Activated naive CD8-positive, alpha-beta T cell treated with anti-CD3 and anti-CD28 coated beads for 36 hours (primary cell): ENCODE measurements around the gene THOP1. TPM values are rescaled to one million over a fixed set of nuclear protein-coding genes. Genes with fewer than 3 reads are reported as not detected.

Experiments
- DNase-seq: peaks from one replicate; pipeline ENCODE4 v3.0.0; 2021
- H3K27ac Mint-ChIP-seq: one replicate; pipeline ENCODE4 v1.8.0; 2022; ENCODE audit warnings: mild to moderate bottlenecking, moderate library complexity, mixed read lengths
- H3K27me3 Mint-ChIP-seq: one replicate; pipeline ENCODE4 v1.8.0; 2022; ENCODE audit warnings: mild to moderate bottlenecking, mixed read lengths
- H3K36me3 Mint-ChIP-seq: one replicate; pipeline ENCODE4 v1.8.0; 2021; ENCODE audit warnings: mild to moderate bottlenecking, mixed read lengths
- H3K4me1 Mint-ChIP-seq: one replicate; pipeline ENCODE4 v1.8.0; 2021; ENCODE audit warnings: mixed read lengths
- H3K4me3 Mint-ChIP-seq: one replicate; pipeline ENCODE4 v1.8.0; 2022; ENCODE audit warnings: mild to moderate bottlenecking, moderate library complexity, mixed read lengths
- H3K9me3 Mint-ChIP-seq: one replicate; pipeline ENCODE4 v1.8.0; 2022; ENCODE audit warnings: mixed read lengths
- total RNA-seq, 2 experiments: library from RNA; stranded (reverse); gene quantifications; one replicate each; pipeline ENCODE4 v1.2.3, GENCODE V29; 2021

Gene THOP1
- total RNA-seq, 2 experiments from 2014 or later, result 164 to 170 TPM

DNA sequence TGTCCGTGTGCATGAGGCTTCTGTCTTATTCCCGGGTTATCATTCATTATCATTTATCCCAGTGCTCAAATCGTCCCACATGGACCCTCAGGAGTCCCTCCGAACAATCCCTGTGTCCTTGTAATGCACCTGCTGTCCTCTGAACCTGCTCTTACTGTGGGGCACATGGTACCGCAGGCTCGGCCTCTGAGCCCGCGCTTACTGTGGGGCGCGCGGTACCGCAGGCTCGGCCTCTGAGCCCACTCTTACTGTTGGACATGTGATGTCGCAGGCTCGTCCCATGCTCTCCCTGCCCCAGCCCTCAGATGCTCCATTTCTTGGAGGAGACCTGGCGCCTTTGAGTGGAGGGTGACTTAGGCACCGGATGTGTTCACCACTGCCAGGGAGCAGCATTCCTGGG, 17.5 kb downstream of the THOP1 start:
- peaks cover 16% of the 10 kb centered on the region for H3K36me3 Mint-ChIP-seq

DNA sequence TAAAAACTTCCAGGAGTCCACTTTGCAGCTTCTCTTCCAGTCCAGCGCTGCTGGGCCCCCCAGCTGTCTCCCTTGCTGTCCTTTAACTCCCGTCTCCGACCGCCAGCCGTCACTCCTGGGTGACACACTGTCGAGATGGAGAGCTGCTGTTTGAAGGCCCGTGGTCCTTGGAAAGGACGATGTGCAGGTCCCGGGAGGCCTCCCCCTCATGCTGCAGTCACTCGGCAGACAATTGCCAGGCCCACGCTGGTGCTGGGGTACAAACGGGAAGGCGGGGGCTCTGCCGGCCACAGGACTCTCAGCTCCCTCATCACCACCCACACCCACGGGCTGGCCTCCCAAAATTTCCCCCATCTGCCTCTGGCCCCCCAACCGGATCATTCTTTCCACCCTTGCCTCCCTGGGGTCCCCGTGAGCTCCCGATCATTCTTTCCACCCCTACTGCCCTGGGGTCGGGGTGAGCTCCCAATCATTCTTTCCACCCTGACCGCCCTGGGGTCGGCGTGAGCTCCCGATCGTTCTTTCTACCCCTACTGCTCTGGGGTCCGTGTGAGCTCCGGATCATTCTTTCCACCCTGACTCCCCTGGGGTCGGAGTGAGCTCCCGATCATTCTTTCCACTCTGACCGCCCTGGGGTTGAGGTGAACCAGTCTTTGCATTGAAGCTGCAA, 18.3 kb downstream of the THOP1 start:
- H3K27ac Mint-ChIP-seq, result peak overlapping the region; percentile 25
- H3K4me3 Mint-ChIP-seq, result no peak overlapping the region
- no peaks in the 10 kb centered on the region for H3K27me3 Mint-ChIP-seq
- H3K36me3 Mint-ChIP-seq, result peaks cover 17% of the 10 kb centered on the region
- no peaks in the 10 kb centered on the region for H3K9me3 Mint-ChIP-seq
- H3K4me1 Mint-ChIP-seq, result peaks cover 2% of the 10 kb centered on the region
- DNase-seq, result no peak

More for the DNA sequence above, 17.5 kb downstream of the THOP1 start:
- Mint-ChIP-seq H3K27me3 (no peaks in the 10 kb centered on the region), H3K4me1 (peaks cover 2% of the 10 kb centered on the region), H3K27ac (no peak overlapping the region), H3K9me3 (no peaks in the 10 kb centered on the region), H3K4me3 (no peak overlapping the region)
- DNase-seq, result no peak

DNA sequence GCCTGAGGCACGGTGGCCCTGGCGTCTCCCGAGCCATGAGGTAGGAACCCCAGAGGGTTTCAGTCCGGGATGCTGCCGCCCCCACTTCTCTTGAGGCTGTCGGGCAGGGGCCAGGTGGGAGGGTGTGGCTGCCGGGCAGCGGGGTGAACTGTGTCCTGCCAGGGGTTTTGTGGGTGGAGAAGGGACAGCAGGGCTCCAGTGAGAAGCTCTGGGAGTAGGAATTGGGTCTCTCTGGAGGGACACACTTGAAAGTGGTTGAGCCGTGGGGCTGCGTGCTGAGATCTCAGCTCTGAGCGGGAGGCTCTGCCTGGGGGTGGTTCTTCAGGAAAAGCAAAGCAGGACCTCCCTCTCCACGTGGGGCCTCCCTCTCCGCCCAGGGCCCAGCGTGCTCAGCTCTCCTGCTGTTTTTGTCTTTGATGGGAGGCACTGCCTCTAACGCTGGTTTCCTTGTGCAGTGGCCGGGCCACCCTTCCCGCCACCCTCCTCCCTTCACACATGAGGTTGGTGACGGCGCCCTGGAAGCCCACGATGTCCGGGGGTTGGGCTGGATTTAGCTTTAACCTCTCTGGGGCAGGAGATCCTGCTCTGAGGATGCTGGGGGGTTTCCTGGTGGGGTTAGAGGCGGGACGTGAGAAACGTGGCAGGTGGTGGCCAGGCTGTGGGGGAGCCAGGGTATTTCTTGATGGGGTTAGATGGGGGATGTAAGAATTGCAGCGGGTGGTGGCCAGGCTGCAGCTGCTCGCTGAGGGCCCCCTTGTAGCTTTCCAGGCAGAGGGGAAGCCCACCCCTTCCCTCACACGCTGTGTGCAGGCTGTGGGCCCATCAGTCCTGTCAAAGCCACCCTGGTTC, 19.1 kb downstream of the THOP1 start:
- H3K4me1 Mint-ChIP-seq, result peaks cover 2% of the 10 kb centered on the region
- no peak overlapping the region for H3K4me3 Mint-ChIP-seq
- no peak for DNase-seq
- H3K27me3 Mint-ChIP-seq, result no peaks in the 10 kb centered on the region
- peak overlapping the region; percentile 25 for H3K27ac Mint-ChIP-seq
- peaks cover 22% of the 10 kb centered on the region for H3K36me3 Mint-ChIP-seq
- no peaks in the 10 kb centered on the region for H3K9me3 Mint-ChIP-seq

DNA sequence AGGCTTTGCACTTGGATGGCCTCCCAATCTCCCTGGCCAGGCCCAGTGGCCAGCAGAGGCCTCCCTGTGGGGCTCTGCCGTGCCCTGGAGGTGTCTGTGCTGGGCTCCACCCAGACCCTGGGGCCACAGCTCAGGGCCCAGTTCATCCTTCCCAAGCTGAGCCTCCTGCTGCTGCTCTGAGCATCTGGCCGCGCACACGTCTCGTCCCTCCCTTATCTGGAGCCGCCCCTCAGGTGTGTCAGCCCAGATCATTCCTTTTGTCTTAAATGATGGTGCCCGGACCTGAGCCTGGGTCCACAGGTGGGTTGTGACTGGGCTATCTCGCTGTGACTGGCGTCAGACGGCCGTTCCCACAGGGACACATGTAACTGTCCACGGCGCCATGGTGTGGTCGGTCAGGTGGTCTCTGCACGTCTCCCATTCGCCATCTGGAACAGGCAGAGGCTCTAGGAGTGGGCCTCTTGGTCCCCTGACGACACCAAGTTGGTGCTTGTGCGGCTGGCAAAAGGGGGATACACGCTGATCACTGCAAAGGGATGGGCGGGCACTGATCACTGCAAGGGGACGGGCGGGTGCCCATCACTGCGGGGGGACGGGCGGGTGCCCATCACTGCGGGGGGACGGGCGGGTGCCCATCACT, 20.1 kb downstream of the THOP1 start:
- Mint-ChIP-seq H3K4me3 (no peak overlapping the region), H3K36me3 (peaks cover 22% of the 10 kb centered on the region), H3K27me3 (no peaks in the 10 kb centered on the region), H3K27ac (no peak overlapping the region), H3K4me1 (peaks cover 2% of the 10 kb centered on the region), H3K9me3 (no peaks in the 10 kb centered on the region)
- DNase-seq, result no peak

DNA sequence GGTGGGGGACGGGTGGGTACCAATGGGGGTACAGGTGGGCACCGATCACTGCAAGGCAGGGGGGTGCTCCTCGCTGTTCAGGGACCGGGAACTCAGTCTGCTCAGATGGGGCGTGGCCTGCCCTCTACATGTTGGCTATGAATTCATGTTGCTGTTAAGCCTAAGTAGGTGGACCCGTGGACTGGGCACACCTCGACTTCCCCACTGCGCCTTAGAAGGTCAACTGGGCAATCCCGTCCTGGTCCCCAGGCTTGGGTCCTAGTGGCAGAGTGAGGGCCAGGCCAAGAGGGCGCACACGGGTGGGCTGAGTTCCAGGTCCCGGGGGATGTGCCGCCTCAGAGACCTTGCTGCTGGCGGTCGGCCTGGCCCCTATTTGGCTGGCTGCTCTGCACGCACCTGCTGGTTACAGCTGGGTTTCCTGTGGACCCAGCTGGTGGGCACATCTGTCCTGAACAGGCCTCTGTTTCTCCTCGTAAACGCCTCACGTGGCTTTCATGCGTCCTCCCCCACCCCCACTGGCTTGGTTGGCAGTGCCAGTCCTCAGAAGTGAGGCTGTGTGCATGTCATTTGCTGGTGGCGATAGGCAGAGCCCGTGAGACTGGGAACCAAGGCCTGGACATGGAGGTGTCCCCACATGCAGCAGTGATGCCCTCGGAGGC, 20.8 kb downstream of the THOP1 start:
- Mint-ChIP-seq H3K4me1 (peaks cover 2% of the 10 kb centered on the region), H3K27ac (no peak overlapping the region), H3K36me3 (peaks cover 22% of the 10 kb centered on the region), H3K27me3 (no peaks in the 10 kb centered on the region), H3K4me3 (no peak overlapping the region), H3K9me3 (no peaks in the 10 kb centered on the region)
- DNase-seq, result no peak

DNA sequence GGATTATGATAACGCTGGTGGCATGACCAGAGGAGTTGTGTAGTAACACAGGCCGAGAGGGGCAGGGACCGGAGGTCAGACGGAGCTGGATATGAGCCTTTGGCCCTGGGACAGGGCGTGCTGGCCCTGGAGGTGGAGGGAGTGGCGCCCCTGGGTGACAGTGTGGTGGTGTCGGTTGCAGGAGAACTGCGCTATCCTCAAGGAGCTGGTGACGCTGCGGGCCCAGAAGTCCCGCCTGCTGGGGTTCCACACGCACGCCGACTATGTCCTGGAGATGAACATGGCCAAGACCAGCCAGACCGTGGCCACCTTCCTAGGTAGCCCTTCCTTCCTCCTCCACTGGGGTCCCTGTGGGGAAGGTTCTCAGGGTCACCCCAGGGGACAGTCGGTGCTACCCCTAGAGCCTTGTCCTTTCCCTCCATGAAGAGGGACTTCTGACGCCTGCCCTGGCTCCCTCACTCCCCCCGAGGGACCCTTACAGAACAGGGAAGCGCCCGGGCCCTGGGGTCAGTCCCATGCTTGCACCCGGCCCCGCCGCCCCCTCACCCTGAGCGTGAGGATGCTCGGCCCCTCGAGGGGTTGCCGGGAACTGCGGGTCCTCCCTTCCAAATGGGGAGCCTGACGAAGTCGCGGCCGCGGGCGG, 21.6 kb downstream of the THOP1 start:
- H3K27ac Mint-ChIP-seq, result no peak overlapping the region
- DNase-seq, result no peak
- H3K27me3 Mint-ChIP-seq, result no peaks in the 10 kb centered on the region
- peaks cover 21% of the 10 kb centered on the region for H3K36me3 Mint-ChIP-seq
- H3K4me3 Mint-ChIP-seq, result no peak overlapping the region
- peaks cover 2% of the 10 kb centered on the region for H3K4me1 Mint-ChIP-seq
- H3K9me3 Mint-ChIP-seq, result no peaks in the 10 kb centered on the region

DNA sequence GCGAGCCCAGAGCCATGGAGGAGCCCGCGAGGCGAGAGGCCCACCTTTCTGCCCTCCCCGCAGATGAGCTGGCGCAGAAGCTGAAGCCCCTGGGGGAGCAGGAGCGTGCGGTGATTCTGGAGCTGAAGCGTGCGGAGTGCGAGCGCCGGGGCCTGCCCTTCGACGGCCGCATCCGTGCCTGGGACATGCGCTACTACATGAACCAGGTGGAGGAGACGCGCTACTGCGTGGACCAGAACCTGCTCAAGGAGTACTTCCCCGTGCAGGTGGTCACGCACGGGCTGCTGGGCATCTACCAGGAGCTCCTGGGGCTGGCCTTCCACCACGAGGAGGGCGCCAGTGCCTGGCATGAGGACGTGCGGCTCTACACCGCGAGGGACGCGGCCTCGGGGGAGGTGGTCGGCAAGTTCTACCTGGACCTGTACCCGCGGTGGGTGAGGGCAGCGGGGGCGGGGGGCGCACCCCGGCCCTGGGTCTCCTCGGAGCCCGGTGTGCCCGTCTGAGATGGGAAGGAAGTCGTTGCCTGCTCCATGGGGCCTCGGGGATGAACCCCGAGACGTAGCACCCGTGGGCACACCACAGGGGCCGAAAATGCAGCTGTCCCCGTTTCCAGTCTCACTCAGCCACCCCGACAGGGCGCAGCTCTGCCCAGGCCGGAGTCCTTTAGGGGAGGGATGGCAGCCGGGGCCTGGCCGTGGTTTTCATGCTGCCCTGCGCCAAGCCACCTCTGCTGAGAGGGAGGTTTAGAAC, 22.3 kb downstream of the THOP1 start:
- Mint-ChIP-seq H3K27ac (no peak overlapping the region), H3K27me3 (no peaks in the 10 kb centered on the region), H3K4me1 (peaks cover 2% of the 10 kb centered on the region), H3K9me3 (no peaks in the 10 kb centered on the region), H3K4me3 (no peak overlapping the region), H3K36me3 (peaks cover 18% of the 10 kb centered on the region)
- DNase-seq, result no peak

DNA sequence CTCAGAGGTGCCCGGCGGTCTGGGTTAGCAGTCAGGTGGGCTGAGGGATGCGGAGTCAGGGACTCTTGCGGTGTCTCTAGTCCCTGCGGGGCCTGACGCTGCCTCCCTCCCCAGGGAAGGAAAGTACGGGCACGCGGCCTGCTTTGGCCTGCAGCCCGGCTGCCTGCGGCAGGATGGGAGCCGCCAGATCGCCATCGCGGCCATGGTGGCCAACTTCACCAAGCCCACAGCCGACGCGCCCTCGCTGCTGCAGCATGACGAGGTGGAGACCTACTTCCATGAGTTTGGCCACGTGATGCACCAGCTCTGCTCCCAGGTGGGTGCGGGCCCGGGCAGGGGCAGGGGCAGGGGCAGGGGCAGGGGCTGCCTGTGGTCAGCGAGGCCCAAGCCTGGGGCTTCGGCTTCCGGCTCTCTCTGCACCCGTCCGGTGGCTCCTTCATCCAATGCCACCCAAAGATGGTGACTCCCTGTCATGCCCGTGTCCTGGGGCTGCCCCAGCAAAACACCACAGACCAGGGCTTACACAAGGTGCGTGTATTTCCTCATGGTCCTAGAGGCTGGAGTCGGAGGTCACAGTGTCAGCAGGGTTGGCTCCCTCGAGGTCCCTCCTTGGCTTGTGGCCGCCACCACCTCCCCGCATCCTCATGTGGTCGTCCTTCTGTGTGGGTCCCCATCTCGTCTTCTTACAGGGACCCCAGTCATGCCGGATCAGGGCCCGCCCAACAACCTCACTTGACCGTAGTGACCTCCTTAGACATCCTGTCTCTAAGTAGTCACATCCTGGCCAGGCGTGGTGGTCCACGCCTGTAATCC, 23.0 kb downstream of the THOP1 start:
- Mint-ChIP-seq H3K36me3 (peaks cover 15% of the 10 kb centered on the region), H3K27ac (no peak overlapping the region)

DNA sequence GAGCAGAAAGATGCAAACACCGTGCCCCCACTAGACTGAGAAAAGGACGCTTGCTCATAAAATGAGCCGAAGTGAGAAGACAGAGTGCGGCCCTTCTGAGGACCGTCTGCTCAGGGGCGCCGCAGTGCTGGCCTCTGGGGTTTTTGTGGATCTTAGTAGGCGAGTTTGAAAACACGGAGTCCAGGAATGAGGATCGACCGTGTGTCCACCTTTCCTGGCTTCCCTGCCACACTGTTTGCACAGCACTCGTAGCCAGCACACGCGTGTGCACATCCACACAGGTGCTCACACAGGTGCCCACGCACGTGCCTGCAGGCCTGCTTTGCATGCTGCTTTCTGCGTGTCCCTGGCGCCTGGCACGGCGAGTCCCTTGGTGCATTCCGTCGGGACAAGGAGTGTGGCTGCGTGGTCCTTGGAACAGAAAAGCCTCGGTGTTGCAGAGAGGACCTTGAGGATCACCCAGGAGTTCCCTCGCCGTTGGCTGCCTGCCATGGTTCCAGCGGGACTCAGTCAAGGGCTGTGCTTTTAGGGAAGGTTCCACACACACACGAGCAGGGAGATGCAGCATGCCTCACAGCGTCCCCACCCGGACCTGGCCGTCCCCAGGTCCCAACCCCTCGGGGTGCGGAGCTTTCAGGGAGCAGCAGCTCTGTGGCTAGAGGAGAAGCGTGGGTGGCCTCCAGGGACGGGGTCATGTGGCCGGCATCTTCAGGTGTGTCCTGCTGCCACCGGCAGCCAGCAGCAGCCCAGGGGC, 24.3 kb downstream of the THOP1 start:
- no peaks in the 10 kb centered on the region for H3K4me1 Mint-ChIP-seq
- H3K27me3 Mint-ChIP-seq, result no peaks in the 10 kb centered on the region
- H3K27ac Mint-ChIP-seq, result no peak overlapping the region
- peaks cover 14% of the 10 kb centered on the region for H3K36me3 Mint-ChIP-seq
- H3K9me3 Mint-ChIP-seq, result no peaks in the 10 kb centered on the region
- no peak overlapping the region for H3K4me3 Mint-ChIP-seq
- no peak for DNase-seq

More for the DNA sequence above, 23.0 kb downstream of the THOP1 start:
- H3K27me3 Mint-ChIP-seq, result no peaks in the 10 kb centered on the region
- H3K4me1 Mint-ChIP-seq, result peaks cover 2% of the 10 kb centered on the region
- H3K9me3 Mint-ChIP-seq, result no peaks in the 10 kb centered on the region
- H3K4me3 Mint-ChIP-seq, result no peak overlapping the region
- no peak for DNase-seq

DNA sequence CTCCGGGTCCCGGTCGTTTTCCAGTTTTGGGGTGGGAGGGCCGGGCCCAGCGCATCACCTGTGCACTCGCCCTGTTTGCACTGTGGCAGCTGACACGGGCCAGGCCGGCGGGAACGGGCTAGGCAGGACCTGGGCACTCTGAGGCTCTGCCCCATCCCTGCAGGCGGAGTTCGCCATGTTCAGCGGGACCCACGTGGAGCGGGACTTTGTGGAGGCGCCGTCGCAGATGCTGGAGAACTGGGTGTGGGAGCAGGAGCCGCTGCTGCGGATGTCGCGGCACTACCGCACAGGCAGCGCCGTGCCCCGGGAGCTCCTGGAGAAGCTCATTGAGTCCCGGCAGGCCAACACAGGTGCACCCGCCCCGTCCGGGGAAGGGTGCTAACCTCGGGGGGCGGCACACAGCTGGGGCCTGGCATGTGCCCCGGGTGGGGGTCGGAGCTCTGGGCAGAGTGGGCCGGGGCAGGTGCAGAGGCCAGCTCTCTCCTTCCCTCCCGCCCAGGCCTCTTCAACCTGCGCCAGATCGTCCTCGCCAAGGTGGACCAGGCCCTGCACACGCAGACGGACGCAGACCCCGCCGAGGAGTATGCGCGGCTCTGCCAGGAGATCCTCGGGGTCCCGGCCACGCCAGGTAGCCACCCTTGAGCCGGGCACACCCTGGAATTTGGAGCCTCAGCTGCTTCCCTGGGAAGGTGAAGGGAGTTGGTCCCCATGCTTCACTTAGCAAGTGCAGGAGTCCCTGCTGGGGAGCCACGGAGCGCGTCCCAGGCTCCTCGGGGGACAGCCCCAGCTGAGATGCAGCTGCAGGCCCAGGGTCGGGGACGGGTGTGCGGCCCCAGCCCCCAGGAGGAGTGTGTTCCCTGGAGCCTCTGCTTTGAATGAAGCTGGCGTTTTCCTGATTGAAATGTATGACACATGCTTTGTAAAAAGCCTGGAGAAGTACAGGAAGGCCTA, 25.1 kb downstream of the THOP1 start:
- Mint-ChIP-seq H3K36me3 (peaks cover 12% of the 10 kb centered on the region), H3K27me3 (no peaks in the 10 kb centered on the region), H3K27ac (no peak overlapping the region), H3K4me1 (no peaks in the 10 kb centered on the region), H3K9me3 (no peaks in the 10 kb centered on the region), H3K4me3 (no peak overlapping the region)
- no peak for DNase-seq

DNA sequence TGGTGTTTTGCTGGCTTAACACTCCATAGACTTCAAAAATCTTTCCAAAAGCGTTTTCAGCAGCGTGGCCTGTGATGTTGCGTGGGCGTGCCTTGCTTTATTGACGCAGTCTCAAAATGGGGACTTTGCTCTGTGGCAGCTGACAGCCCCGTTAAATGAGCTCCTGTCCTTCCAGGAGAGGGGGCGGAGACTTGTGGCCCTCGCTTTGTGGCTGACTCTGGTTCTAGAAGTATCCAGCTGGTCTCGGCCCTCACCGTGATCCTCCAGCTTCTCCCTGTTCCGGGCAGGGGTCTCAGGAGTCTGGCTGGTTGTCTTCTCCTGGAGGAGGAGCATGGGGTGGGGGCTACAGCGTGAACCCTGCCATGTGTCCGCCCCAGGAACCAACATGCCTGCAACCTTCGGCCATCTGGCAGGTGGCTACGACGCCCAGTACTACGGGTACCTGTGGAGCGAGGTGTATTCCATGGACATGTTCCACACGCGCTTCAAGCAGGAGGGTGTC, 26.0 kb downstream of the THOP1 start:
- Mint-ChIP-seq H3K4me1 (no peaks in the 10 kb centered on the region), H3K27me3 (no peaks in the 10 kb centered on the region), H3K27ac (no peak overlapping the region), H3K4me3 (no peak overlapping the region), H3K9me3 (no peaks in the 10 kb centered on the region), H3K36me3 (peaks cover 10% of the 10 kb centered on the region)
- no peak for DNase-seq
